Cortex of kidney (tissue), 1 donor: ENCODE measurements around the gene NIPA2.

ENCODE experiments used
- DNase-seq: peaks from one replicate; lab custom pipeline; 2025; lab: John Stamatoyannopoulos, UW

Gene NIPA2

GRCh38 chr15:22839046-22839695 lies 705 bp downstream of the NIPA2 start:
- DNase-seq = no peak

GRCh38 chr15:22844421-22845288 lies 6.2 kb downstream of the NIPA2 start:
- no peak for DNase-seq

GRCh38 chr15:22845289-22845900 lies 6.9 kb downstream of the NIPA2 start:
- no peak for DNase-seq

GRCh38 chr15:22846073-22846472 lies 7.6 kb downstream of the NIPA2 start:
- DNase-seq = no peak

- no peak for DNase-seq
These were observed 11.6 kb downstream of the NIPA2 start for GRCh38 chr15:22850055-22850454.

- DNase-seq = no peak
These were observed 13.0 kb downstream of the NIPA2 start for GRCh38 chr15:22851513-22851912.

GRCh38 chr15:22855791-22856190 lies 17.3 kb downstream of the NIPA2 start:
- DNase-seq = no peak

GRCh38 chr15:22856659-22857058 lies 18.2 kb downstream of the NIPA2 start:
- no peak for DNase-seq

- no peak for DNase-seq
These were observed 22.7 kb downstream of the NIPA2 start for GRCh38 chr15:22861161-22861560.

- DNase-seq = no peak
These were observed 24.9 kb downstream of the NIPA2 start for GRCh38 chr15:22863356-22863755.

GRCh38 chr15:22866079-22866478 lies 27.6 kb downstream of the NIPA2 start:
- DNase-seq = no peak

GRCh38 chr15:22867886-22868285 lies 29.4 kb downstream of the NIPA2 start:
- no peak for DNase-seq

GRCh38 chr15:22868495-22868894 lies 30.0 kb downstream of the NIPA2 start:
- DNase-seq = no peak

- DNase-seq = no peak
These were observed 30.5 kb downstream of the NIPA2 start for GRCh38 chr15:22868928-22869327.

- DNase-seq = no peak
These were observed 31.4 kb downstream of the NIPA2 start for GRCh38 chr15:22869856-22870255.

- no peak for DNase-seq
These were observed 32.4 kb downstream of the NIPA2 start for GRCh38 chr15:22870865-22871264.

- no peak for DNase-seq
These were observed 33.1 kb downstream of the NIPA2 start for GRCh38 chr15:22871481-22872086.

GRCh38 chr15:22872936-22873701 lies 34.7 kb downstream of the NIPA2 start:
- no peak for DNase-seq

- no peak for DNase-seq
These were observed 35.4 kb downstream of the NIPA2 start for GRCh38 chr15:22873841-22874240.

GRCh38 chr15:22874256-22874655 lies 35.8 kb downstream of the NIPA2 start:
- DNase-seq = no peak

GRCh38 chr15:22874966-22875365 lies 36.5 kb downstream of the NIPA2 start:
- DNase-seq = no peak

- no peak for DNase-seq
These were observed 38.7 kb downstream of the NIPA2 start for GRCh38 chr15:22877117-22877516.
